IPS-18a (cell line): ENCODE measurements around the gene OSBPL2.

Experiments used
- H3K27ac ChIP-seq: one replicate; pipeline ENCODE4 v1.5.1; 2013; ENCODE audit warnings: low read length
- H3K27me3 ChIP-seq: one replicate; pipeline ENCODE4 v1.6.1; 2013; ENCODE audit warnings: mild to moderate bottlenecking, low read length; ENCODE audit not compliant: control insufficient read depth, insufficient read depth
- H3K36me3 ChIP-seq: one replicate; pipeline ENCODE4 v1.6.1; 2013; ENCODE audit warnings: low read depth, low read length; ENCODE audit not compliant: control insufficient read depth
- H3K4me1 ChIP-seq: one replicate; pipeline ENCODE4 v1.6.1; 2013; ENCODE audit warnings: low read depth, low read length; ENCODE audit not compliant: control insufficient read depth
- H3K4me3 ChIP-seq: one replicate; pipeline ENCODE4 v1.5.1; 2013; ENCODE audit warnings: low read length
- H3K9ac ChIP-seq: one replicate; pipeline ENCODE4 v1.6.1; 2013; ENCODE audit warnings: mild to moderate bottlenecking, low read length, moderate library complexity
- H3K9me3 ChIP-seq: one replicate; pipeline ENCODE4 v1.6.1; 2013; ENCODE audit warnings: low read depth, low read length; ENCODE audit not compliant: control insufficient read depth

Gene OSBPL2

DNA sequence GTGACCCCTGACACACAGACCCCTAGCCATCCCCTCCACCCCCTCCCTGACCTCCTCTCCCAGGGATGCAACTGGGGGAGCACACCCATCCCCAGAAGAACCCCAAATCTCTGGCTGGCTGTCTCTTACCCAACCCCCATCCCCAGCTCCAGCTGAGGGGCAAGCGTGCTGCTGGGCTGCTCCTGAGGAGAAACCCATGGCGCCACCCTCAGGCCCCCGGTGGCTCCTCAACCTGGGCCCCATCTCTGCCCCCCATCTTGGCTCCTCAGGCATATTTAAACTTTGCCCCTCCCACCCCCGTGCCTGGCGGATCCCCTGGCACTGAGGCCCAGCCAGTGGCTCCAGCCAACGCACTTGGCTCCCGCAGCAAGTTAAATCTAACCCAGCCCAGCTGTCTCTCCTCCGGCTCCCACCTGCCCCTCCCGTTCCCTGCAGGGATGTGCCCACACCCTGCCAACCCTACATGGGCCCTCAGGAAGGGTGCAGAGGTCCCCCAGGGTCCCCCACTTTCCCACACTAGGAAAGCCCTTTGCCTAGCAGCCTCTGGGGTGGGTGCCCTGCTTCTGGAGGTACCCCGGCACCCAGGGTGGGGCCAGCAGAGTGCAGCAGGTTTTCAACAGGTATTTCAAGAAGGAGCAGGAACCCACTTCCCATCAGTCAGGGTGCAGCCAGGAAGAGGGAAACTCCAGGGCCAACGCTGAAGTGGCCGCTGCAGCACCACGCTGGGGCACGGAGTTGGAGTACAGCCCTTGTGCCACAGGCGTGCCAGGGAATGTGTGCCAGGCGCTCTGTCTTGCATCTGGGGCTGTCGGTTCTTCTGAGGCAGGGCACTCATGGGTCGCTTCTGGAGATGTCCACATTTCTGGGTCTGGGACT is 5.3 kb upstream of the OSBPL2 start:
- H3K9ac ChIP-seq, result no peak overlapping the region
- H3K9me3 ChIP-seq, result no peaks in the 10 kb centered on the region
- peaks cover 5% of the 10 kb centered on the region for H3K4me1 ChIP-seq
- no peaks in the 10 kb centered on the region for H3K36me3 ChIP-seq
- no peaks in the 10 kb centered on the region for H3K27me3 ChIP-seq
- no peak overlapping the region for H3K27ac ChIP-seq
- H3K4me3 ChIP-seq, result no peak overlapping the region

DNA sequence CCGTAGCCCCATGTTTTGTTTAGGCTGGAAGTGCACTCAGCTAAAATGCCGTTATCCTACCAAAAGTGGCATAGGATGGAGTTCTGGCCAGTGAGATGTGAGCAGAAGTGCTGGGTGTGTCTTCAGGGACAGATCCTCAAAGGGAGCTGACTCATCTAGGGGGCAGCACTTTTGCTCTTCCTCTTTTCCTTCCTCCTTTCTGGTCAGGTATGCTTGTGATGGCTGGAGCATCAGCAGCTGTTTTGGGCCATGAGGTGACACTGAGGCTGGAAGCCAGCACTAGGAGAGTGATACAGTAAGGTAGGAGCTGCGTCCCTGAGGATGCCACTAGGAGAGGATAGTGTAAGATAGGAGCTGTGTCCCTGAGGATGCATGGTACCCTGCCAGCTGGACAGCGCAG is 4.6 kb upstream of the OSBPL2 start:
- H3K36me3 ChIP-seq, result no peaks in the 10 kb centered on the region
- H3K9me3 ChIP-seq, result no peaks in the 10 kb centered on the region
- no peak overlapping the region for H3K4me3 ChIP-seq
- H3K27me3 ChIP-seq, result no peaks in the 10 kb centered on the region
- H3K9ac ChIP-seq, result no peak overlapping the region
- no peak overlapping the region for H3K27ac ChIP-seq
- peaks cover 5% of the 10 kb centered on the region for H3K4me1 ChIP-seq

DNA sequence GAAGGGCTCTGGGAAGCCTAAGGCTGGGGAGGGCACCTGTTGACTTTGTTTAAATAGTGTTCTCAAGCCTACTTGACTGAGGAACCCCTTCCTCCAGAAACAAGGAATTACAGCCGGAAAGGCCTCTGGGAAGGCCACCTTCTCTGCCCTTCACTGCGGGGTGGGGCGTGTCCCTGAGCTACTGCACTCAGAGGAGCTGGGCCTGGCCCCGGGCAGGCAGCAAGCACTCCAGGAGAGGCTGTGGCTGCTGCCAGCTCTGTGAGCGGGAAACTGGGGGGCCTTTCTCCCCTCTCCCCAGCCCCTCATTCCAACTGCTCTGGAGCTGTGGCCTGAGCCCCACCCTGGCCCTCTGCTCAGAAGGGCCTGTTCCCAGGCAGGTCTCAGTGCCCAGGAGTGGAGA is 4.0 kb upstream of the OSBPL2 start:
- H3K27ac ChIP-seq, result no peak overlapping the region
- H3K9ac ChIP-seq, result no peak overlapping the region
- H3K4me1 ChIP-seq, result peaks cover 5% of the 10 kb centered on the region
- no peaks in the 10 kb centered on the region for H3K9me3 ChIP-seq
- no peak overlapping the region for H3K4me3 ChIP-seq
- H3K36me3 ChIP-seq, result no peaks in the 10 kb centered on the region
- H3K27me3 ChIP-seq, result no peaks in the 10 kb centered on the region

DNA sequence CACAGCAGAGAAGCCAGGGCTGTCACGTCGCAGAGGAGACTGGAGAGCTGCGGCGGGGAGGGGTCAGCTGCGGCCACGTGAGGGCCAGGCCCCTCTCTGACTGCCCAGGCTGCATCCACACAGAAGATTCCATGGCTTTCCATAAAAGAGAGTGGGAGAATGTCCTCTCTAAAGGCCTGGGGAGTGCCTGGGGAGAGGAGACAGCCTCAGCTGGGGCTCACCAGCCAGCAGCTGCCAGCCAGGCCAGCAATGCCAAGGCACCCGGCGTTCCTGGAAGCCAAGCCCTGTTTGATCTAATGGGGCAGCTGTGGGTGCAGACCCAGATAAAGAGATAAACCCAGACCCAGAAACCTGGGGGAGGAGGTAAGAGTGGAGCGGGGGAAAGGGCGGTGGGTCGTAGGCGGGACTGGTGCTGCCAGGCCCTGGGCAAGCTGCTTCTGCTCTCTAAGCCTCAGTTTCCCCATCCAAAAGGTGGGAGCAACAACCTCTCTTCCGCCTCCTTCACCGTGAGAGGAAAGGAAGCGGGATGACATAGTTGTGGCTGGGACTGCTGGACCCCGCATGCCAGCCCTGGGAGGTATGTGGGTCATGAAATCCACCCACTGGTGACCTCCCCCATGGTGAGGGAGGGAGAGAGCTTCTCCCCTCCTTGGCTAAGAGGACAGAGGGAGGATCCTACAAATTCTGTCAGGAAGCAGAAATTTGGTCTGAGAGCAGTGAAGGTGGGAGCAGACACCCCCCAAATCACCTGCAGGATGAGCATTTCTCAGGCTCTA is 3.1 kb upstream of the OSBPL2 start:
- H3K27ac ChIP-seq, result no peak overlapping the region
- H3K36me3 ChIP-seq, result no peaks in the 10 kb centered on the region
- peaks cover 5% of the 10 kb centered on the region for H3K4me1 ChIP-seq
- H3K9me3 ChIP-seq, result no peaks in the 10 kb centered on the region
- no peak overlapping the region for H3K9ac ChIP-seq
- H3K4me3 ChIP-seq, result no peak overlapping the region
- H3K27me3 ChIP-seq, result no peaks in the 10 kb centered on the region

DNA sequence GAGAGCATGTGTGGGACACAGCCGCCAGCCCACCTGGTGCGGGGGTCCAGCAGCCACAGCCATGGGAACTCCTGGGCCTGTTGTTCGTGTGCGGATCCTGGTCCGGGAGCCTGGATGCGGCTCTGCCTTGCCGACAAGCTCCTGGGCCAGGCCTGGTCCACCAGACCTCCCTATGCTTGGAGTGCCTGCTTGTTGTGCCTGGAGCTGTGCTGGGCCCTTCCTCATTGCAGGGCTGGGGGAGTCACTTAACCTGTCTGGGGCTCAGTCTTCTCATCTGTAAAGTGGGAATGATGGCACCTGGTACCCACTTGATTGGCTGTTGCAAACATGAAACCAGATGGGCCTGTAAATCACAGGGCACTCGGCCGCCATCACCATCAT is 2.6 kb upstream of the OSBPL2 start:
- no peaks in the 10 kb centered on the region for H3K36me3 ChIP-seq
- H3K4me3 ChIP-seq, result no peak overlapping the region
- H3K27me3 ChIP-seq, result no peaks in the 10 kb centered on the region
- H3K27ac ChIP-seq, result no peak overlapping the region
- no peak overlapping the region for H3K9ac ChIP-seq
- H3K4me1 ChIP-seq, result peaks cover 5% of the 10 kb centered on the region
- H3K9me3 ChIP-seq, result no peaks in the 10 kb centered on the region

DNA sequence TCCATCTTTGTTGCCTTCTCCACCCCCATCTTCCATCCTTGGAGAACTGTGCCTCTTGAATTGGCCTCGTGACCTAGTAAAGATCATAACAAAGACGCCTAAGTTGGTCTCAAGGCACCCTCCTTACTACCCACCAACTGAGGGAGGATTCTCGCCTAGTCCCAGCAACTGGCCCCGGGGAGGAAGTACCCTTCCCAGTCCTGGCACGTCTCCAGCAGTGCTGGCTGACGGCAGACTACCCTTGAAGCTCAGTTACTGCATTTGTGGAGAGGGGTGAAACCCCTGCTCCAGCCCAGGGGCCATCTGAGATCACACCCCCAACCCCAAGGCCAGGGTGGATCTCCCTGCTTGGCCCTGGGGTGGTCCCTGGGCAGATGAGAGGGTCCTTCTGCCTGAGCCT is 2.1 kb upstream of the OSBPL2 start:
- Histone ChIP-seq H3K36me3 (no peaks in the 10 kb centered on the region), H3K27me3 (no peaks in the 10 kb centered on the region), H3K4me1 (peaks cover 5% of the 10 kb centered on the region), H3K9ac (no peak overlapping the region), H3K4me3 (no peak overlapping the region), H3K9me3 (no peaks in the 10 kb centered on the region), H3K27ac (no peak overlapping the region)

DNA sequence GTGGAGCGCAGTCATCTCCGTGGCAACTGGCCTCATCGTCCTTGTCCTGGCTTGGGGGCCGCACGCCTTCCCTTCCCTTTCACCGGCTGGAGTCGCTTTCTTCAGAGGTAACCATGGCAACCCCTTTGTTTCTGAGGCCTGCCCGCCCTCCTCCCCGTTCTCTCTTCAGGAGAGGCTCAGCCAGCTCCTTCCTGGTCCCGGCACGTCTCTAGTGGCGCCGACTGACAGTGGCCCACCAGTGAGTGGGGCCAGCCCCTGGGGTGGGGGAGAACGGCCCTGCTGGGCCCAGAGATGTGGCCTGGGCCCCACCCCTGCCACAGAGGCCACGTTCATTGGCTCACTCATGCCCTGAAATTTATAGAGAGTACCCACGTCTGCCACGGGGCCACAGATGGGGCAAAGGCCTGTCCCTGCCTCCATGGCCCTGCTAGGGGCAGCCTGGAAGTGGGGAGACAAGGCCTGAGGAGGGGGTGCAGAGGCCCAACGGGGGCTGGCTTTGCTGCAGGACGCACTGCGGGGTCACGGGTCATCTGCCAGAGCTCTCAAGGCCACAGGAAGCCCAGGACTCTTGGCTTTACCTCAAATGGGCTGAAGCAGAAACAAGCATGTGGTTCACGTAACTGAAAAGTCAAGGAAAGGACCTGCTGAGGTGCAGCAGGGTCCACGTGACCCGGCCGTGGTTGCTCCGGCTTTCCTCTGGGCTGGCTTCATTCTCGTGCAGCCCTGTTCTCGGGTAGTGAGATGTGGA is 1.4 kb upstream of the OSBPL2 start:
- H3K9ac ChIP-seq, result no peak overlapping the region
- no peaks in the 10 kb centered on the region for H3K9me3 ChIP-seq
- H3K27ac ChIP-seq, result no peak overlapping the region
- H3K27me3 ChIP-seq, result no peaks in the 10 kb centered on the region
- no peak overlapping the region for H3K4me3 ChIP-seq
- no peaks in the 10 kb centered on the region for H3K36me3 ChIP-seq
- peaks cover 5% of the 10 kb centered on the region for H3K4me1 ChIP-seq

DNA sequence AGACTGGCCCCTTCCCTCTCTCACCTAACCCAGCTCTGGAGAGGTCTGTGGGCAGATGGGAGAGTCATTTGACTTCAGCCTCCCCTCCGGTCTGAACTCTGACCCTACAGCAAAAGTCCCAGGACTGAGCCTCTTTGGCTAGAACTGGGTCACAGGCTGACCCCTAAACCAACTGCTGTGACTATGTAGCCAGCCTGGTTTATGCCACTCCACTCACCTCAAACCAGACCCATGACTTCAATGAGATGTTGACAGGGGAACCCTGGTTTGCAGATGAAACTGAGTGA is 864 bp upstream of the OSBPL2 start:
- Histone ChIP-seq H3K9me3 (no peaks in the 10 kb centered on the region), H3K4me3 (peak overlapping the region; percentile 52), H3K4me1 (peaks cover 5% of the 10 kb centered on the region), H3K27ac (no peak overlapping the region), H3K36me3 (no peaks in the 10 kb centered on the region), H3K9ac (no peak overlapping the region), H3K27me3 (no peaks in the 10 kb centered on the region)

DNA sequence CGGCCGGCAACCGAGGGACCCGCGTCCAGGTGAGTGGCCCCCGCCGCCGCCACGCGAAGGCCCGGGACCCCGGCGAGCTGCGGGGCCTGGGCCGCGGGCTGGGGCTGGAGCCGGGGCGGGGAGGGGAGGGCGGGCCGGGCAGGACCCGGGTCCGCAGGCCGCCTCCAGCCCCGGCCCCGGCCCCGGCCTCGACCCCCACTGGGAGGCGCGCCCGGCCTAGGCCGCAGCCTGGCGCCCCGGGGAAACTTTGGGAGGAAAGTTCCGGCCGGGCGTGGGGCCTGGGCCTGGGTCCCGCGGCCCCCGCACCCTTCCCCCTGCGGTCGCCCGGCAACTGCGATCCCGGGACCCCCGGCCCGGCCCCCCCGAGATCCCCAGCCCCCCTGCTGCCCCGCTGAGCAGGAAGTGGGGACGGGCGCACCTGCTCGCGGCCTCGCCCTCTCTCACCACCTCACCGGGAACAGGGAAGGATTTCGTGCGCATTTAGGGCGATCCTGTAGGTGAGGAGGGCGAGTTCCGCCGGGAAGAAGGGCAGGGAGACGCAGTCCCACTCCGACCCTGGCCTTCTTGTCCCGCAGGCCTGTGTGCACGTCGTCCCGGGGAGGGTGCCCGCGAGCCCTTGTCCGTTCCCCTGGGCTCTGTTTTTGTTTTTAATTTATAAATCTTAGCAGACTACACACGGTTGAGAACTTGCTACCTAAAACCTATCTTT is 402 bp downstream of the OSBPL2 start:
- peaks cover 5% of the 10 kb centered on the region for H3K4me1 ChIP-seq
- peak overlapping the region; percentile 34 for H3K9ac ChIP-seq
- no peaks in the 10 kb centered on the region for H3K9me3 ChIP-seq
- peak overlapping the region; percentile 74 for H3K4me3 ChIP-seq
- no peak overlapping the region for H3K27ac ChIP-seq
- no peaks in the 10 kb centered on the region for H3K27me3 ChIP-seq
- H3K36me3 ChIP-seq, result no peaks in the 10 kb centered on the region

DNA sequence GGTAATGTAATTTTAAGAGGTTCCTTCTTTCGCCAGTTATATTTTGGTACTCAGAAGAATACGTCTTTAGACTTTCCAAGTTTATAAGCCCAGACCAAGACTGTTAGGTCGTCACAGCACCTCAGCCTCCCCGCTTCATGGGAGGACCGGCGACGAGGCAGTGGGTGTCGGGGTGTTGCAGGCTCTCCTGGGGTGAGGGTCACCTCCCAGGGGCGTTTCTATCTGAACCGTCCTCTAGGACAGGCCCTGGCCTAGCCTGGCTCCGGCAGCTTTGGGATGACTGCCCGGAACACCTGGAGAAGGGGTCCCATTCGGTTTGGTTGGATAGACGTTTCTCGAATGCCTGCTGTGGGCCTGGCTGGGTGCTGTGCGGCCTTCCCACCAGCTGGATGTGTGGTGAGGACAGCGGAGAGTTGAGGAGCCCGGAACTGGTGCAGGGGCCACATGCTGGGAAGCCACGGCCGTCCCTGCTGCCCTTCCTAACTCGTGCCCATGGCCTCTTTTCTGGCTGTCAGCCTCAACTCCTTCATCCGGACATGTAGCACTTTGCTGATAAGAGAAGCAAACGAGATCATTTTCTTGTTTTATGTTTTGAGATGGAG is 1.1 kb downstream of the OSBPL2 start:
- Histone ChIP-seq H3K27me3 (no peaks in the 10 kb centered on the region), H3K4me3 (peak overlapping the region; percentile 74), H3K9me3 (no peaks in the 10 kb centered on the region), H3K27ac (no peak overlapping the region), H3K36me3 (no peaks in the 10 kb centered on the region), H3K9ac (peak overlapping the region; percentile 34), H3K4me1 (peaks cover 5% of the 10 kb centered on the region)
